Natural killer cell (primary cell): Measurements from ENCODE around the gene EYS. TPM values are rescaled to one million over a fixed set of nuclear protein-coding genes. Genes with fewer than 3 reads are reported as not detected.

Experiments
- ATAC-seq, 3 donors: fragments of 150-1000 bp in 2 of 3; fragments of 200-7000 bp in 1 of 3; cut with Tn5 transposase; 1 replicate in 1 of 3; 2 replicates in 2 of 3; pipeline ENCODE4 v1.10.0; 2021; ENCODE audit warnings: mild to moderate bottlenecking in 2 of 3, moderate library complexity in 2 of 3
- DNase-seq, 2 donors: peaks; one replicate each; pipeline versions ENCODE4 v3.0.0 to v3.0.0-alpha.2; 2013 to 2021; ENCODE audit warnings: mixed read lengths in 1 of 2
- H3K27ac ChIP-seq: one replicate; pipeline ENCODE4 v1.5.1; 2013; ENCODE audit warnings: mild to moderate bottlenecking, low read length
- H3K27me3 ChIP-seq: one replicate; pipeline ENCODE4 v1.6.1; 2013; ENCODE audit warnings: low read length; ENCODE audit not compliant: control insufficient read depth, insufficient read depth
- H3K36me3 ChIP-seq: one replicate; pipeline ENCODE4 v1.6.1; 2013; ENCODE audit warnings: low read length; ENCODE audit not compliant: control insufficient read depth, insufficient read depth
- H3K4me1 ChIP-seq: one replicate; pipeline ENCODE4 v1.6.1; 2013; ENCODE audit warnings: low read length; ENCODE audit not compliant: control insufficient read depth, insufficient read depth
- H3K4me3 ChIP-seq: one replicate; pipeline ENCODE4 v1.5.1; 2013; ENCODE audit warnings: low read length
- H3K9me3 ChIP-seq: one replicate; pipeline ENCODE4 v1.6.1; 2013; ENCODE audit warnings: low read length; ENCODE audit not compliant: control insufficient read depth, insufficient read depth
- H3K27ac Mint-ChIP-seq, 2 donors: one replicate each; pipeline ENCODE4 v1.8.0; 2022; ENCODE audit warnings: mild to moderate bottlenecking in 2 of 2, mixed read lengths in 2 of 2, moderate library complexity in 1 of 2
- H3K27me3 Mint-ChIP-seq, 2 donors: one replicate each; pipeline ENCODE4 v1.8.0; 2022; ENCODE audit warnings: low read depth in 2 of 2, mixed read lengths in 2 of 2
- H3K36me3 Mint-ChIP-seq: one replicate; pipeline ENCODE4 v1.8.0; 2022; ENCODE audit warnings: mixed read lengths
- H3K4me1 Mint-ChIP-seq, 2 donors: one replicate each; pipeline ENCODE4 v1.8.0; 2022; ENCODE audit warnings: mixed read lengths in 2 of 2
- H3K4me3 Mint-ChIP-seq: one replicate; pipeline ENCODE4 v1.8.0; 2022; ENCODE audit warnings: mild to moderate bottlenecking, moderate library complexity, mixed read lengths
- H3K9me3 Mint-ChIP-seq, 2 donors: one replicate each; pipeline ENCODE4 v1.8.0; 2022; ENCODE audit warnings: mixed read lengths in 2 of 2
- CTCF ChIP-seq: fragments of 200-600 bp; IDR thresholded peaks from one replicate; pipeline ENCODE4 v1.8.0; 2022; ENCODE audit warnings: antibody characterized with exemption
- WGBS: methylation state at CpG from one replicate; pipeline ENCODE4 v1.1.7; 2013; ENCODE audit warnings: missing lambda C conversion rate; ENCODE audit not compliant: insufficient coverage; 5-methylcytosine and 5-hydroxymethylcytosine counted together
- intact Hi-C: fragments of 100-400 bp; cut with micrococcal nuclease; formaldehyde crosslinking; loops from one replicate; pipeline ENCODE4 v1.14.2; 2022
- total RNA-seq, 4 donors: library from RNA; stranded (reverse); fragments of 120-200 nt in 1 of 4; gene quantifications; one replicate each; pipeline versions ENCODE4 v1.2.3 to v1.2.4, GENCODE V29; 2013 to 2022

EYS gene
- total RNA-seq, 3 donors from 2014 or later (not counting 1 experiment from before 2014, with no cell fraction given), result 0.55 TPM; not detected in 2

- TF ChIP-seq CTCF, result no peak
- H3K36me3 Mint-ChIP-seq, result peaks cover 16% of the 10 kb centered on the region
- intact Hi-C loops, result no loop called here
- ATAC-seq (no peak), DNase-seq (no peak)
- no peaks in the 10 kb centered on the region for H3K27me3 Mint-ChIP-seq
- no peak overlapping the region for H3K27ac Mint-ChIP-seq
- Histone ChIP-seq H3K9me3 (peaks cover under 1% of the 10 kb centered on the region), H3K4me1 (no peaks in the 10 kb centered on the region), H3K27ac (no peak overlapping the region), H3K27me3 (no peaks in the 10 kb centered on the region), H3K4me3 (no peak overlapping the region), H3K36me3 (no peaks in the 10 kb centered on the region)
- no peaks in the 10 kb centered on the region for H3K4me1 Mint-ChIP-seq
- no peak overlapping the region for H3K4me3 Mint-ChIP-seq
- WGBS, result 91% methylated on average over 4 of the region's 5 CpGs
- H3K9me3 Mint-ChIP-seq, result peaks cover 17 to 24% of the 10 kb centered on the region in 2 donors
Observed at GRCh38 chr6:65709099-65709830, 2.2 kb upstream of the EYS start.

- no peak overlapping the region for H3K4me3 Mint-ChIP-seq
- no peak for TF ChIP-seq CTCF
- no peak for ATAC-seq
- 88% methylated on average over 1 of the region's 1 CpG for WGBS
- Histone ChIP-seq H3K36me3 (no peaks in the 10 kb centered on the region), H3K4me1 (no peaks in the 10 kb centered on the region), H3K27ac (no peak overlapping the region), H3K9me3 (no peaks in the 10 kb centered on the region), H3K27me3 (no peaks in the 10 kb centered on the region), H3K4me3 (no peak overlapping the region)
- no peaks in the 10 kb centered on the region for H3K4me1 Mint-ChIP-seq
- intact Hi-C loops, result no loop called here
- DNase-seq, result no peak
- H3K36me3 Mint-ChIP-seq, result peaks cover 16% of the 10 kb centered on the region
- H3K9me3 Mint-ChIP-seq, result peaks cover 12 to 20% of the 10 kb centered on the region in 2 donors
- no peak overlapping the region for H3K27ac Mint-ChIP-seq
- H3K27me3 Mint-ChIP-seq, result no peaks in the 10 kb centered on the region
Observed at GRCh38 chr6:65708162-65708561, 1.1 kb upstream of the EYS start.

- Mint-ChIP-seq H3K36me3 (peaks cover 13% of the 10 kb centered on the region), H3K4me3 (no peak overlapping the region), H3K27me3 (no peaks in the 10 kb centered on the region), H3K9me3 (peaks cover 14 to 18% of the 10 kb centered on the region in 2 donors), H3K27ac (no peak overlapping the region), H3K4me1 (no peaks in the 10 kb centered on the region)
- WGBS, result no CpG with 5 or more reads among the region's 3 CpGs
- no peaks in the 10 kb centered on the region for H3K4me1 ChIP-seq
- no peak for DNase-seq
- H3K9me3 ChIP-seq, result no peaks in the 10 kb centered on the region
- intact Hi-C loops, result no loop called here
- ATAC-seq, result no peak
- no peak for TF ChIP-seq CTCF
- H3K27ac ChIP-seq, result no peak overlapping the region
- no peak overlapping the region for H3K4me3 ChIP-seq
- no peaks in the 10 kb centered on the region for H3K27me3 ChIP-seq
- H3K36me3 ChIP-seq, result no peaks in the 10 kb centered on the region
Observed at GRCh38 chr6:65706436-65706835, 590 bp downstream of the EYS start.

- no peak for ATAC-seq
Observed at GRCh38 chr6:65701325-65701724, 5.7 kb downstream of the EYS start.

More at GRCh38 chr6:65701325-65701724, 5.7 kb downstream of the EYS start:
- WGBS, result 86% methylated on average over 1 of the region's 1 CpG
- no peak for DNase-seq
- no peaks in the 10 kb centered on the region for H3K36me3 Mint-ChIP-seq
- TF ChIP-seq CTCF, result no peak
- peaks cover 8 to 9% of the 10 kb centered on the region in 2 donors for H3K9me3 Mint-ChIP-seq
- Histone ChIP-seq H3K9me3 (no peaks in the 10 kb centered on the region), H3K27me3 (no peaks in the 10 kb centered on the region), H3K36me3 (no peaks in the 10 kb centered on the region), H3K4me1 (no peaks in the 10 kb centered on the region), H3K27ac (no peak overlapping the region), H3K4me3 (no peak overlapping the region)
- H3K4me1 Mint-ChIP-seq, result no peaks in the 10 kb centered on the region
- intact Hi-C loops, result no loop called here
- H3K27ac Mint-ChIP-seq, result no peak overlapping the region
- no peaks in the 10 kb centered on the region for H3K27me3 Mint-ChIP-seq
- H3K4me3 Mint-ChIP-seq, result no peak overlapping the region
